ENCODE data around the gene WDHD1. TPM values are rescaled to one million over a fixed set of nuclear protein-coding genes. Genes with fewer than 3 reads are reported as not detected.

WDHD1 gene
- total RNA-seq: 10.8 TPM

DNA sequence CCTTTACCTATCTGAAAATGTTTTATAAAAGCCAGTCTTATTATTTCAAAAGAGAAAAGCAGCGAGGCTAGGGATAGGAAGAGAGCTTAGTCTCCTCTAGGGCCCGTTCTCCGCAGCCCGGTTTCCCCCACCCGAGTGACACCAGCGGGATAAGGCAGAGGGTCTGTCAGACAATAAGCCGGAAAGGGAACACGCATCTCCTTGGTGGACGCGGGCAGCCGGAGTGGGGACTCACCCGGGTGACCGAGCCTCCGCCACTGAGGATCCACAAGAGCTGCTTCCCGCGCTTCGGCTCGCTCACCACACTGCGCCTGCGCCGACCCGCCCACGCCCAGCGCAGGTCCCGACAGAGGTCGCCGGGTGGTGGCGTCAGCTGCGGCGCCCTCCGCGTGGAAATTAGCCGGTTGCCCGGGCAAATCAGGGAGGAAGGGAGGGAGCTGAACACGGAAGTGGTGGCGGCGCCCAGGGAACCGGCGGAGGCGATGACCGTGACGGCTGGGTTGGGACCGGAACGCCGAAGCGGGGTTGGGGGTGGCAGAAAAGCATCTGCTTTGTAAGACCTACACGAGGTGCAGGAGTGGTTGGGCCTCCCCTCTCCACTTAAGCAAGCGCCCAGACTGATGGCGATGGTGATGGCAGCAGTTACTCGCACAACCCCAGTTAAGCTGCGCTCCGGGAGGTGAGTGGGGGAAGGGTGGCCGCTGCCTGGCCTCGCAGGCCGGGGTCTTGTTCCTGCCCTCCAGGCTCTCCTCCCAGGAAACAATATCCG, at the start of gene WDHD1, which contains the start of gene SOCS4:
WDHD1 (minus strand) TSS at position 307 of the 769 bp plus-strand sequence. CDS start 312 bp downstream, outside the sequence.
SOCS4 (plus strand) TSS at position 444 of the 769 bp plus-strand sequence. CDS start 15,806 bp downstream, outside the sequence.

GRCh38 chr14:55051423-55052268, 24.7 kb upstream of the WDHD1 start, which contains the start of gene MAPK1IP1L:
Gene MAPK1IP1L (plus strand): TSS chr14:55051647. CDS start chr14:55061684, 10,037 bp downstream.

GRCh38 chr14:54902521-54903420, 124.1 kb downstream of the WDHD1 start, which contains the start of gene GCH1:
Gene GCH1 (minus strand): TSS chr14:54902826. CDS start chr14:54902663, 163 bp downstream.

Other genes with a start within 250 kb of the WDHD1 start
- gene GCH1, start 124.3 kb downstream of the WDHD1 start, total RNA-seq: 6.2 TPM
- 52.4 TPM for gene SOCS4, start 137 bp upstream of the WDHD1 start, total RNA-seq
- gene MAPK1IP1L, start 24.5 kb upstream of the WDHD1 start, total RNA-seq: 32.8 TPM
- 12.2 TPM for gene LGALS3, start 102.2 kb upstream of the WDHD1 start, total RNA-seq
- gene DLGAP5, start 164.5 kb upstream of the WDHD1 start, total RNA-seq: 8.8 TPM
- 47.3 TPM for gene FBXO34, start 244.3 kb upstream of the WDHD1 start, total RNA-seq